ENCODE results near the gene APOO.
"Not testable (repeated sequence)": the region's sequence is repeated elsewhere in the genome, so short reads cannot be mapped to it uniquely, and the experiment has no call there.

Gene APOO

GRCh38 chrX:23926015-23926414 lies 18.3 kb upstream of the APOO start:
- no peaks in the 10 kb centered on the region for H3K9me3 ChIP-seq (ENCODE audit: control insufficient read depth, insufficient read depth, low read length)
- no peak overlapping the region for H3K9ac ChIP-seq (ENCODE audit: low read depth, low read length)
- H3K36me3 ChIP-seq (ENCODE audit: insufficient read depth, low read length) = no peaks in the 10 kb centered on the region
- no peaks in the 10 kb centered on the region for H3K4me1 ChIP-seq (ENCODE audit: insufficient read depth, low read length)

GRCh38 chrX:23919706-23920320 lies 12.1 kb upstream of the APOO start:
- Histone ChIP-seq H3K9me3 (ENCODE audit: control insufficient read depth, insufficient read depth, low read length) (no peaks in the 10 kb centered on the region), H3K36me3 (ENCODE audit: insufficient read depth, low read length) (no peaks in the 10 kb centered on the region), H3K4me1 (ENCODE audit: insufficient read depth, low read length) (no peaks in the 10 kb centered on the region), H3K9ac (ENCODE audit: low read depth, low read length) (no peak overlapping the region)

- no peaks in the 10 kb centered on the region for H3K9me3 ChIP-seq (ENCODE audit: control insufficient read depth, insufficient read depth, low read length)
- H3K9ac ChIP-seq (ENCODE audit: low read depth, low read length) = no peak overlapping the region
- no peaks in the 10 kb centered on the region for H3K36me3 ChIP-seq (ENCODE audit: insufficient read depth, low read length)
- no peaks in the 10 kb centered on the region for H3K4me1 ChIP-seq (ENCODE audit: insufficient read depth, low read length)
Observed at GRCh38 chrX:23919148-23919547, 11.4 kb upstream of the APOO start.

DNA sequence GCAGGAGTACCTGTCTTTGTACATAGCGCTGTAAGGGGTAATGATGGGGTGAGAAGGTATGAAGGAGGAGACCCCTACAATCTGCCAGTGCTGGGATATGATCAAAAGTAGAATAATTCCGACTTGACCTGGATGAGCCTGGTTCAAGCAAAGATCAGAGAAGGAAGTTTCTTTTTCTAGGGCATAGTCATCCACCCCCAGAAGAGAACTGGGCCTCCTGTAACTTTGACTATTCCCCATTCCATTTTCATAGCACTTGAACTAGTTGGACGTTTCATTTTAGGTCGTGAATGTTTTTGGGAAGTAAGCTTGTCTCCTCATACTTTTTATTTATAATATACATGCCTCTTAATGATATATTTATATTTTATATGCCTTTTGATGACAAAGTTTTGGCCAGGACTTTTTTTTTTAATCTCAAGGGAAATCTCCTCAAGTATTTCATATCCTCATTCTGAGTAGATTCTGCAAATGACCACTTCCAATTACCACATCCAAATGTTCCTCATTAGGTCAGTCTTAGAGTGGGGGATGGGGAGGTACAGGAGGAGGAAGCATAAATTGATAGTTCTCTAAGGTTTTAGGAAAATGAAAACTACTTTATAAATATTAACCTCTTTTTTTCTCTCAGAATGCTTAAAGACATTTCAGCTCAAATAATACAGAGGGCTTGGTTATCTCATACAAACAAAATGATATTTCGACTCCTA lies 3.5 kb upstream of the APOO start:
- H3K9me3 ChIP-seq (ENCODE audit: control insufficient read depth, insufficient read depth, low read length) = no peaks in the 10 kb centered on the region
- H3K36me3 ChIP-seq (ENCODE audit: insufficient read depth, low read length) = no peaks in the 10 kb centered on the region
- H3K4me1 ChIP-seq (ENCODE audit: insufficient read depth, low read length) = peaks cover 5% of the 10 kb centered on the region; the same call in 1 of the 2 replicates
- no peak overlapping the region for H3K9ac ChIP-seq (ENCODE audit: low read depth, low read length)

DNA sequence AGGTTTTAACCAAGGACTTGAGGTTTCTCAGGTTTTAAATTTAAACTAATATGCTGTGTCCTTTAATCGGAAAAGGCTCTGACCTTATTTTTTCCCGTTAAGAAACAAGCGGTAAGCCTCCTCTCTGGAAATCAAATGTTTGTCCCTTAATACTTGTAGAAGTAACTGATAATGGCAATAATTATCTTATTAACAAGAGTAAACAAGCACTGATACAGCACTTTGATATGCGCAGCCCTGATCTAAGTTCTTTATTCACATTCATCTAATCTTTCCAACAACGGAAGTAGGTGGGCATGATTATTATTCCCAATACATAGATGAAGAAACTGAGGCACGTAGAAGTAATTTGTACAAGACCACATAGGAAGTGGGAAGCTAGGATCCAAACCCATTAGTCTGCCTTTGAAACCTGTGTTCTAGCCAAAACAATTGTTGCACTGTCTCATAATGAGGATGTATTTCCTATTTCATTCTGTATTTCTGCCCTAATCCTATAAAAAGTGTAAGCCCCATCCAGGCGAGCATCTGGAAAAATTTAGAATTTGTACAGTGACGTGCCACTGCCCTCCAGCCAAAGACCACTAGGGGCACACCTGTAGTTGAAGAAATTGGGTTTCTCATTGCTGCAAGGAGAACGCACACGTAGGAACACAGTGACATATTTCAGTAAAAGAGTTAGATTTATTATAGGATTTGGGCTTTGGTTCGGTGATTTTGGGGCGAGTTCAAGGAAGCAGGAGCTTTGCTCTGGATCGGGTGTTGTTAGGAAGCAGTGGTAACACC lies 674 bp upstream of the APOO start:
- H3K9me3 ChIP-seq (ENCODE audit: control insufficient read depth, insufficient read depth, low read length) = no peaks in the 10 kb centered on the region
- H3K36me3 ChIP-seq (ENCODE audit: insufficient read depth, low read length) = no peaks in the 10 kb centered on the region
- peak overlapping the region; percentile 62; the same call in 1 of the 2 replicates for H3K9ac ChIP-seq (ENCODE audit: low read depth, low read length)
- H3K4me1 ChIP-seq (ENCODE audit: insufficient read depth, low read length) = peaks cover 13% of the 10 kb centered on the region; the same call in 1 of the 2 replicates

DNA sequence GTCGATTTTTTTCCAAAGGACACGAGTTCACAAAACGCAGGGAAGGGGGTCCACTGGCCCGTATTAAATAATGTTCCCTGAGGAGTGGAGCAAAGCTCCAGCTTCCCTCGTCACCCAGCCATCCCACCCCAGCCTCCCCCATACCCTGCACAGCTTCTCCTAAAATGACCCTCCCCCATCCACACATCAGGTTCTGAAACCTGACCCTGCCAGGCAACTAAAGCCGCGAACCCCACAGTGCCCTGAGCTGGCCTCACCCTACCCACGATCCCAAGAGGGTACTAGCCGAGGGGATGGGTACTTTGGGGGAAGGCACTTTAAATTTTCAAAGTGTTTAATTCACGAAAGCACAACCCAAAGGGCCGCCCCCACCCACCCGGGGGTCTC lies 634 bp downstream of the APOO start:
- H3K9me3 ChIP-seq (ENCODE audit: control insufficient read depth, insufficient read depth, low read length) = no peaks in the 10 kb centered on the region
- peak overlapping the region; percentile 62 for H3K9ac ChIP-seq (ENCODE audit: low read depth, low read length)
- H3K36me3 ChIP-seq (ENCODE audit: insufficient read depth, low read length) = no peaks in the 10 kb centered on the region
- peaks cover 17% of the 10 kb centered on the region for H3K4me1 ChIP-seq (ENCODE audit: insufficient read depth, low read length)

GRCh38 chrX:23904096-23904495 lies 3.6 kb downstream of the APOO start:
- H3K4me1 ChIP-seq (ENCODE audit: insufficient read depth, low read length) = peaks cover 46% of the 10 kb centered on the region

DNA sequence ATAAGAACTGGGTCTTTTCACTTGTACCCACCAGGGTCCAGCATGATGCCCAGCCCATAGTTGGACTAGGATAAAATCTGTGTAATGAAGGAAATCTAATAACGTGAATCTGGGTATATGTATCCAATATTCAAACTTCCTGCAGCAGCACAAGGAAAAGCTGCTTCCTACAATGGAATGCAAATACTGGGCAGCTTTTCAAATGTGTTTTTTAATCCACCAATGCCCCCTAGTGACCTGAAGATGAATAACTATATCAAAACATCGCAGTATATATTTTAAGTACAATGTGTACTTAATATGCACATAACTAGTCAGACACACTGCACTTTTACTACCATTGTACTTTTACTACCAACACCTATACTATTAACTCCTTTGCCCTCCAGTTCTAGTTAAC lies 5.3 kb downstream of the APOO start:
- peaks cover 53% of the 10 kb centered on the region for H3K4me1 ChIP-seq (ENCODE audit: insufficient read depth, low read length)
- H3K36me3 ChIP-seq (ENCODE audit: insufficient read depth, low read length) = no peaks in the 10 kb centered on the region
- no peaks in the 10 kb centered on the region for H3K9me3 ChIP-seq (ENCODE audit: control insufficient read depth, insufficient read depth, low read length)
- no peak overlapping the region for H3K9ac ChIP-seq (ENCODE audit: low read depth, low read length)

More at GRCh38 chrX:23904096-23904495, 3.6 kb downstream of the APOO start:
- Histone ChIP-seq H3K9me3 (ENCODE audit: control insufficient read depth, insufficient read depth, low read length) (no peaks in the 10 kb centered on the region), H3K9ac (ENCODE audit: low read depth, low read length) (no peak overlapping the region), H3K36me3 (ENCODE audit: insufficient read depth, low read length) (no peaks in the 10 kb centered on the region)

- Histone ChIP-seq H3K36me3 (ENCODE audit: insufficient read depth, low read length) (no peaks in the 10 kb centered on the region), H3K4me1 (ENCODE audit: insufficient read depth, low read length) (peaks cover 53% of the 10 kb centered on the region), H3K9me3 (ENCODE audit: control insufficient read depth, insufficient read depth, low read length) (no peaks in the 10 kb centered on the region), H3K9ac (ENCODE audit: low read depth, low read length) (no peak overlapping the region)
Observed at GRCh38 chrX:23901805-23902204, 5.9 kb downstream of the APOO start.

DNA sequence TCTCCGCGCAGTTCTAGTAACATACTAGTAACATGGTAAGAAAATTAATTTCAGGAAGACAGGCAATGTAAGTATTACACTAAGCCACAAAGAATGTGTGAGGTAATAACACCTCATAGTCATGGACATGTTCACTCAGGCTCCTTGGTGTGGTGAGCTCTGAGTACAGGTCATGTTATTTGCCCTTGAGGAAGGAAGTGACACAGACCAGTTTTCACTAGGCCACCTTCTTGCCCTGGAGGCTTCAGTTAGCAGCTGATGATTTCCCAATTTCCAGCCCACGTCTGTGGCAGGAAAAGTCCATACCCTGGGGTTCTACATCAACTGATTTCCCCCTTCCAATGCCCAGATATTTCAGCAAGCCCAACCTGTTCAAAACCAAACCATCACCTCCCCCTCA lies 6.7 kb downstream of the APOO start:
- Histone ChIP-seq H3K9ac (ENCODE audit: low read depth, low read length) (no peak overlapping the region), H3K9me3 (ENCODE audit: control insufficient read depth, insufficient read depth, low read length) (no peaks in the 10 kb centered on the region), H3K4me1 (ENCODE audit: insufficient read depth, low read length) (peaks cover 46% of the 10 kb centered on the region), H3K36me3 (ENCODE audit: insufficient read depth, low read length) (no peaks in the 10 kb centered on the region)

DNA sequence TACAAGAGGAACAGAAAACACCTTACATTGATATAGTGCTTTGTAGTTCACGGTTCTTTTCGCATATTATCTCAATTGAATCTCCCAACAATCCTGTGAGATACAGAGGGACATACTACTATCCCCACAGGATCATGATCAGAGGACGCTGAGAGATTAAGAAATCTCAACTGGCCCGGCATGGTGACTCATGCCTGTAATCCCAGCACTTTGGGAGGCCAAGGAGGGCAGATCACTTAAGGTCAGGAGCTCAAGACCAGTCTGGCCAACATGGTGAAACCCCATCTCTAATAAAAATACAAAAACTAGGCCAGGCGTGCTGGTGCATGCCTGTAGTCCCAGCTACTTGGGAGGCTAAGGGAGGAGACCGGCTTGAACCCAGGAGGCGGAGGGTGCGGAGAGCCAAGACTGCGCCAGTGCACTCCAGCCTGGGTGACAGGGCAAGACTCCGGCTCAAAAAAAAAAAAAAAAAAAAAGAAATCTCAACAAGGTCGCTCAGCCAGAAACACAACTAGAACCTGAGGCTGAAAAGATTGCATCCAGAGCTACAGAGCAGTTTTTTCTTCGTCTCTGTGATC lies 7.4 kb downstream of the APOO start:
- Histone ChIP-seq H3K9me3 (ENCODE audit: control insufficient read depth, insufficient read depth, low read length) (no peaks in the 10 kb centered on the region), H3K4me1 (ENCODE audit: insufficient read depth, low read length) (peaks cover 43% of the 10 kb centered on the region), H3K9ac (ENCODE audit: low read depth, low read length) (no peak overlapping the region), H3K36me3 (ENCODE audit: insufficient read depth, low read length) (no peaks in the 10 kb centered on the region)

- no peak overlapping the region for H3K9ac ChIP-seq (ENCODE audit: low read depth, low read length)
- peaks cover 40% of the 10 kb centered on the region for H3K4me1 ChIP-seq (ENCODE audit: insufficient read depth, low read length)
- H3K36me3 ChIP-seq (ENCODE audit: insufficient read depth, low read length) = no peaks in the 10 kb centered on the region
- no peaks in the 10 kb centered on the region for H3K9me3 ChIP-seq (ENCODE audit: control insufficient read depth, insufficient read depth, low read length)
Observed at GRCh38 chrX:23898412-23898959, 9.3 kb downstream of the APOO start.

- H3K9ac ChIP-seq (ENCODE audit: low read depth, low read length) = no peak overlapping the region
- H3K4me1 ChIP-seq (ENCODE audit: insufficient read depth, low read length) = peaks cover 34% of the 10 kb centered on the region
- H3K9me3 ChIP-seq (ENCODE audit: control insufficient read depth, insufficient read depth, low read length) = no peaks in the 10 kb centered on the region
- H3K36me3 ChIP-seq (ENCODE audit: insufficient read depth, low read length) = no peaks in the 10 kb centered on the region
Observed at GRCh38 chrX:23896981-23897380, 10.8 kb downstream of the APOO start.

GRCh38 chrX:23896539-23896938 lies 11.2 kb downstream of the APOO start:
- H3K9me3 ChIP-seq (ENCODE audit: control insufficient read depth, insufficient read depth, low read length); H3K36me3 ChIP-seq (ENCODE audit: insufficient read depth, low read length); H3K9ac ChIP-seq (ENCODE audit: low read depth, low read length): not testable (repeated sequence)
- H3K4me1 ChIP-seq (ENCODE audit: insufficient read depth, low read length) = peaks cover 31% of the 10 kb centered on the region

Measured in ES-I3 (cell line).